Posterior vena cava (tissue), 2 donors: ENCODE data around the gene NLRP9. TPM values are rescaled to one million over a fixed set of nuclear protein-coding genes. Genes with fewer than 3 reads are reported as not detected.

Experiments used
- DNase-seq: peaks from one replicate; pipeline ENCODE4 v3.0.0-alpha.2; 2020; ENCODE audit warnings: low spot score
- intact Hi-C, 2 donors: fragments of 100-400 bp; cut with DNase I; formaldehyde crosslinking; loops; one replicate each; pipeline versions ENCODE4 v1.14.1 to v1.14.2; 2022 to 2023
- total RNA-seq, 2 donors: library from RNA; stranded (reverse); fragmentation: NEBNext Ultra II Directional; extraction: Animal tissue kit (Norgen Biotek cat#: 25700); gene quantifications; one replicate each; pipeline ENCODE4 v1.2.1, GENCODE V29; 2021
- donor health status: DM: yes; HTN: yes; CAD: no.
- donor health status: DM: yes; HTN: yes; CAD: no.

Gene NLRP9
- total RNA-seq, 2 donors from 2014 or later: not detected

GRCh38 chr19:55690109-55690768, 48.0 kb downstream of the NLRP9 start:
- peak; percentile 79 for DNase-seq

GRCh38 chr19:55689411-55690108, 48.6 kb downstream of the NLRP9 start:
- peak; percentile 75 for DNase-seq
- intact Hi-C loops: no loop called here

More at GRCh38 chr19:55690109-55690768, 48.0 kb downstream of the NLRP9 start:
- intact Hi-C loops: no loop called here

GRCh38 chr19:55688422-55689218, 49.6 kb downstream of the NLRP9 start:
- peak; percentile 58 for DNase-seq
- intact Hi-C loops: no loop called here

- intact Hi-C loops: no loop called here
- DNase-seq: peak; percentile 69
Observed at GRCh38 chr19:55687281-55688201, 50.7 kb downstream of the NLRP9 start.

GRCh38 chr19:55686311-55687050, 51.7 kb downstream of the NLRP9 start:
- peak; percentile 75 for DNase-seq

GRCh38 chr19:55685776-55686175, 52.4 kb downstream of the NLRP9 start:
- intact Hi-C loops: no loop called here
- DNase-seq: no peak

More at GRCh38 chr19:55686311-55687050, 51.7 kb downstream of the NLRP9 start:
- intact Hi-C loops: no loop called here

- no peak for DNase-seq
- intact Hi-C loops: no loop called here
Observed at GRCh38 chr19:55684946-55685681, 53.1 kb downstream of the NLRP9 start.

- DNase-seq: no peak
- intact Hi-C loops: no loop called here
Observed at GRCh38 chr19:55683449-55684261, 54.5 kb downstream of the NLRP9 start.

- intact Hi-C loops: no loop called here
- DNase-seq: no peak
Observed at GRCh38 chr19:55681131-55682092, 56.8 kb downstream of the NLRP9 start.

- no peak for DNase-seq
- intact Hi-C loops: no loop called here
Observed at GRCh38 chr19:55680339-55681130, 57.7 kb downstream of the NLRP9 start.

GRCh38 chr19:55679343-55680257, 58.6 kb downstream of the NLRP9 start:
- no peak for DNase-seq
- intact Hi-C loops: no loop called here

GRCh38 chr19:55678121-55678671, 60.0 kb downstream of the NLRP9 start:
- no peak for DNase-seq
- intact Hi-C loops: no loop called here

- intact Hi-C loops: no loop called here
Observed at GRCh38 chr19:55677572-55678028, 60.6 kb downstream of the NLRP9 start.

More at GRCh38 chr19:55677572-55678028, 60.6 kb downstream of the NLRP9 start:
- no peak for DNase-seq
